GM12801 (cell line): ENCODE measurements around the gene SCRN1.

Experiments
- TF ChIP-seq, protein P1 (sequence below): IDR thresholded peaks from one replicate; pipeline ENCODE4 v1.5.1; 2011; ENCODE audit warnings: control low read depth; ENCODE audit not compliant: insufficient read length; ENCODE audit errors: extremely low read depth

The SCRN1 gene

DNA sequence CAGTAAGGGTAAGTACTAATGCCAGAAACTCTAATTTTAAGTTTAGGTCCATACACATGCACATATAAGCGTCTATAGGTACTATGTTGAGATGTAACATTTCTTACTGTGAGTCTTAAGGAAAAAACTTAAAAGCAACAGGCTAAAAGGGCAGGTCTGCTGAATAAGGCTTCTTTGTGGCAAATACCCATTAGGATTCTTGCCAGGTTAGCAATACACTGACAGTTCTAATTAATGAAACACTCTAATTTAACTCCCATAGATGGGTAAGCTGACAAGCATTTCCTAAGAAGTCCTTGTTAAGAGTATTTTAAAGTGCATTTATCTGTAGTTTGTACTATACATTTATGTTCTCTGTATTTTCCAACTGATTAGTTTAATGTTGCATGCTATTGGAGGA is 14.0 kb downstream of the SCRN1 start:
- TF ChIP-seq, protein P1, sequence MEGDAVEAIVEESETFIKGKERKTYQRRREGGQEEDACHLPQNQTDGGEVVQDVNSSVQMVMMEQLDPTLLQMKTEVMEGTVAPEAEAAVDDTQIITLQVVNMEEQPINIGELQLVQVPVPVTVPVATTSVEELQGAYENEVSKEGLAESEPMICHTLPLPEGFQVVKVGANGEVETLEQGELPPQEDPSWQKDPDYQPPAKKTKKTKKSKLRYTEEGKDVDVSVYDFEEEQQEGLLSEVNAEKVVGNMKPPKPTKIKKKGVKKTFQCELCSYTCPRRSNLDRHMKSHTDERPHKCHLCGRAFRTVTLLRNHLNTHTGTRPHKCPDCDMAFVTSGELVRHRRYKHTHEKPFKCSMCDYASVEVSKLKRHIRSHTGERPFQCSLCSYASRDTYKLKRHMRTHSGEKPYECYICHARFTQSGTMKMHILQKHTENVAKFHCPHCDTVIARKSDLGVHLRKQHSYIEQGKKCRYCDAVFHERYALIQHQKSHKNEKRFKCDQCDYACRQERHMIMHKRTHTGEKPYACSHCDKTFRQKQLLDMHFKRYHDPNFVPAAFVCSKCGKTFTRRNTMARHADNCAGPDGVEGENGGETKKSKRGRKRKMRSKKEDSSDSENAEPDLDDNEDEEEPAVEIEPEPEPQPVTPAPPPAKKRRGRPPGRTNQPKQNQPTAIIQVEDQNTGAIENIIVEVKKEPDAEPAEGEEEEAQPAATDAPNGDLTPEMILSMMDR: no peak

DNA sequence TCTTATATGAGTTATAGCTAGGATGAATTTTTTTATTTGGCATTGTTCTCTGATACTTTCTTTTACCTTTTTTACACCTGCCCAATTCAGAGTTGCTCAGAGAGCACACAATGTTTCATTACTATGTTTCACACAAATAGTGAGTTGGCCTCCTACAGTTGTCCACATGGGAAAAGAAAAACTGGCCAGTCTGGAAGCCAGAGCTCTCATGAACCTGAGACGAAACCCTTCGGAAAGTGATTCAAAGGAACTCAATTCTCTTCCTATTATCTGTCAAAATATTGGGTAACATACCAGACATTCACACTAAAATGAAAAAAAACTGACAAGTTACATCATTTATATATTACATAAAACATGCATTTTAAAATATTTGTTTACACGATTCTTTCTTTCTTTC is 15.3 kb downstream of the SCRN1 start:
- TF ChIP-seq, protein P1: no peak

DNA sequence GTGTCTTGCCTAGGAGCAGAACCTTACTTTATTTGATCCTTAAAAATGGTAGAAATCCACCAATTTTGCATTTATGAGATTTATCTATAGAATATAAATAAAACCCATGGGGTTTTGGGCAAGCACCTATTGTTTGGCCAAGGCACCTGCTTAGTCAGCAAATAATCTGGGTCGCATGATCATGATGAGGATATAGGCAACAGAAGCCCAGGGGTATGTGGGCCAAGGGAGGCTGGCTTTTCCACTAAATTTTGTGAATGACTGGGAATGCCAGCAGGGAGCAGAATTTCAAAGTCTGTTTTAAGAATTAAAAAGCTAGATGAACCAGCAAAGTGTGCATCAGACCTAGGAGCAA is 17.3 kb downstream of the SCRN1 start:
- TF ChIP-seq, protein P1: no peak

DNA sequence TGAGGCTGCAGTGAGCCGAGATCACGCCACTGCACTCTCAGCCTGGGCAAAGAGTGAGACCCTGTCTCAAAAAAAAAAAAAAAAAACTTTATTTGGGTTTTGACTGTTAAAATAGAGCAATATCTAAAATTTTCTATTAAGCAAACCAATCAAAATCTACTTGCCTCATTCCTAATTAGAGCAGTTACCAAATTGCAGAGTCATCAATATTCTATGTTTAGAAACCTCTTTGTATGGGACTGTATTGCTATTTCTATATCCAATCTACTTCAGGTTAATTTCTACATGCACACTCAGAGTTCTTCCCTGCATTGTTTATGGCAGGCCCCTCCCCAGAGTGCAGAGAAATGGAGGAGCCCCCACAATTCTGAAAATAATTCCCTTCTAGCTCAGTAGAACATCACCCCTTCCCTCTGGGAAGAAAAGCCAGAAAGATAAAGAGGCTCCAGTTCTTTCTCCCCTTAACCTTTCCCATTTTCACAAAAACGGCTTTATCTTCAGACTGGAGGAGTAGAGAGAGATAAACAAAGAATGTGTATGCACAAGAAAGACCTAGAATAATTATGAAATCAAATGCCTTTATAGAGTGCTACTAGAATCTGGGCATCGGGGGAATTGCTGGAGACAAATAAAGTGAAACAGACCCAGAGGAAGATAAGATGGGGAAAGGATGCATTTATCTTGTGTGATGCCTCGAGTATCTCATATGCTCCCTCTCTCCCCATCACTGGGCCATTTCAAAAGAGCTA is 17.9 kb downstream of the SCRN1 start:
- TF ChIP-seq, protein P1: no peak

DNA sequence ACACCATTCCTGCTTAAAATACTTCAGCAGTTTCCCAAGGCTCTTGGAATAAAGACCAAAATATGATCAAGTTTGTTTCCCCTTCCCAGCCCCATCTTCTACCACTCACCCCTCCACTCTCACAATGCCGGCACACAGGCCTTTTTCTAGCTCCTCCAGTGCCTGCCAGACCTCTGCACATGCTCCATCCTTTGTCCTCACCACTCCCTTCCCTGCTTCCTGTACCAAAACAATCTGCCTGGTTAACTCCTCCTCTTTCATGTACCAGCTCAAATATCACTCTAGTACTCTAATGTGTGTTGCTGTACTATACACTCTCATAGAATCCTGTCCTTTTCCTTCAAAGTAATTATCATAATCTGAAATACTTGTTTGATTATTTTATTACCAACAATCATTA is 19.4 kb downstream of the SCRN1 start:
- TF ChIP-seq, protein P1: no peak

DNA sequence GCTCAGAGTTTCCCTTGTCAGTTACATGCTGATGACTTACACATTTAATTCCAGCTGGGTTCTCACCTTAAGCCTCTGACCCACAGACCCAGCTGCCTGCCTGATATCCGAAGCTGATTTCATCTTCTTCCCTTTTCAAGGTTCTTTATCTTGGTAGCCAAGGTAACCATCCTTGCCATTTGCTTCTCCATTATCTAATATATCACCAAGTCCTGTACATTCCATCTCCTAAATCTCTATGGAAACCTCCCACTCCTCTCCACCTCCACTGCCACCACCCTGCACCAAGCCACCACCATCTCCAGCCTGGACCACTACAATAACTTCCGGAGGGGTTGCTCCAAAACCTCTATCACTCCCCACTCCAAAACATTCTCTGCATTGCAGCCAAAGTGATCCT is 19.9 kb downstream of the SCRN1 start:
- TF ChIP-seq, protein P1: no peak

DNA sequence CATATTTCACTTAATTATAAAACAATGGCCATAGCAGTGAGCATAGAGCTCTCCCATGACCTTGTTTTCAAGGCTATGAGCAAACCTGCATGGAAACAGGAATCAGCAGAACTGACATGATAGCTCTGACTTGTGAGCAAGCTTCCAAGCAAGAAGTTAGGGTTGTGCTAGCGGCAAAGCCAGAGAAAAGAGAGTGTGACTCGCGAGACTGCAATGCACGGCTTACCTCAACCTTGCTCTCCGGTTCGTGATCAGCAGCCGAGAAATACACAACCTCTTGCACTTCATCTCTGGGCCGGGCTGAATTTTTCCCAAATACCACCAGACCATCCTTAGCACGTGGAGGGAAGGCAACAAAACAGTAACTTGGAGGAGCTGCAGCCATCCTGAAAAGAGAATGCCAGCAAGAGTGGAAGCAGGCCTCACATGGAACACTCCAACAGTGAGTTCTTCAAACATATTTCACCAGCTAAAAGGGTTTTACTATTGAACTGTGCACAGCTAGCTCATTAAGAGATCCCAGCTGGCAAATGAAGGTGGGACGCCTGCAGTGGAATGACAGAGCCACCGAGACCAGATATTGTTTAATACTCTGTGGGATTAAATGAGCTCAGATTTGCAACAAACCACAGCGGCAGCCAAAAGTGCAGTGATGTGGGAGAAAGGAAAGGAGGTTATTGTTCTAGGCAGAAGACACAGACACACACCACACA is 20.8 kb downstream of the SCRN1 start:
- TF ChIP-seq, protein P1: no peak
